Right kidney (tissue), 1 donor: ENCODE data around the gene TFR2.

Experiments used
- DNase-seq: peaks from one replicate; pipeline ENCODE4 v3.0.0-alpha.2; 2016

Gene TFR2

GRCh38 chr7:100612730-100613390, 28.5 kb downstream of the TFR2 start:
- peak; percentile 86 for DNase-seq

- DNase-seq: peak; percentile 100
Measured at GRCh38 chr7:100611983-100612729, 29.2 kb downstream of the TFR2 start, which contains the start of gene MOSPD3. MOSPD3 (plus strand) TSS chr7:100612540; CDS start chr7:100612792, 252 bp downstream.

GRCh38 chr7:100609958-100610357, 31.4 kb downstream of the TFR2 start:
- DNase-seq: no peak

- no peak for DNase-seq
Measured at GRCh38 chr7:100607111-100607510, 34.2 kb downstream of the TFR2 start.

GRCh38 chr7:100606313-100606712, 35.0 kb downstream of the TFR2 start:
- no peak for DNase-seq

- peak; percentile 55 for DNase-seq
Measured at GRCh38 chr7:100604976-100605911, 36.1 kb downstream of the TFR2 start.

- DNase-seq: peak; percentile 74
Measured at GRCh38 chr7:100604028-100604975, 37.0 kb downstream of the TFR2 start.

GRCh38 chr7:100603726-100604027, 37.7 kb downstream of the TFR2 start:
- DNase-seq: peak; percentile 81

GRCh38 chr7:100602889-100603725, 38.2 kb downstream of the TFR2 start:
- DNase-seq: peak; percentile 47

GRCh38 chr7:100600730-100601038, 40.7 kb downstream of the TFR2 start:
- DNase-seq: no peak

GRCh38 chr7:100599911-100600729, 41.2 kb downstream of the TFR2 start:
- DNase-seq: no peak

- no peak for DNase-seq
Measured at GRCh38 chr7:100598425-100598824, 42.9 kb downstream of the TFR2 start.

GRCh38 chr7:100595188-100595587, 46.2 kb downstream of the TFR2 start:
- DNase-seq: no peak

- DNase-seq: no peak
Measured at GRCh38 chr7:100591596-100591995, 49.8 kb downstream of the TFR2 start.

- DNase-seq: peak; percentile 44
Measured at GRCh38 chr7:100590077-100590737, 51.1 kb downstream of the TFR2 start.

GRCh38 chr7:100589341-100589947, 51.9 kb downstream of the TFR2 start:
- DNase-seq: no peak

GRCh38 chr7:100588438-100588837, 52.9 kb downstream of the TFR2 start:
- DNase-seq: no peak

GRCh38 chr7:100586266-100587025, 54.9 kb downstream of the TFR2 start, which contains the start of gene FBXO24:
FBXO24 (plus strand) TSS chr7:100586328; CDS start chr7:100586626, 298 bp downstream.
- peak; percentile 95 for DNase-seq
